ENCODE results near the gene CLTC.

- TF ChIP-seq CTCF (IDR thresholded peaks at IDR 0.05; ENCODE audit: borderline replicate concordance, extremely low read depth, low read length, poor library complexity, severe bottlenecking) (no peak), EZH2 (IDR thresholded peaks at IDR 0.05; ENCODE audit: borderline replicate concordance, low read depth, low read length, severe bottlenecking) (no peak)
These were observed 2.1 kb downstream of the CLTC start for GRCh38 chr17:59621771-59622170.

Measured in DND-41 (cell line).